ENCODE measurements around the gene GPR108. TPM values are rescaled to one million over a fixed set of nuclear protein-coding genes. Genes with fewer than 3 reads are reported as not detected.
A peak's percentile ranks its signal among the peaks of the same experiment; 100 is the strongest.
"Not testable (repeated sequence)": the region's sequence is repeated elsewhere in the genome, so short reads cannot be mapped to it uniquely, and the experiment has no call there.

Gene GPR108
- total RNA-seq, 2 donors from 2014 or later: 67.4 to 70.4 TPM

- ATAC-seq: no peak
Measured at GRCh38 chr19:6768236-6768785, 30.9 kb upstream of the GPR108 start.

GRCh38 chr19:6767357-6768235 is 30.2 kb upstream of the GPR108 start, which contains the start of gene SH2D3A:
Gene SH2D3A, minus strand, starts transcription at chr19:6767435. Its CDS starts 3,687 bp downstream, at chr19:6763748.
- peak within 1 kb of the TSS; percentile 66 to 97 for H3K27ac Mint-ChIP-seq
- H3K4me3 Mint-ChIP-seq: peak within 1 kb of the TSS; percentile 88
- no peaks in the 10 kb centered on the region for H3K9me3 Mint-ChIP-seq
- no peaks in the 10 kb centered on the region for H3K36me3 Mint-ChIP-seq
- H3K27me3 Mint-ChIP-seq: no peaks in the 10 kb centered on the region
- DNase-seq (ENCODE audit: low spot score): peak; percentile 96
- H3K4me1 Mint-ChIP-seq (ENCODE audit: low read depth in 2 of 2): peaks cover 43 to 45% of the 10 kb centered on the region in 2 donors
- ATAC-seq: peak; percentile 83 to 88

More at GRCh38 chr19:6768236-6768785, 30.9 kb upstream of the GPR108 start:
- Mint-ChIP-seq H3K27me3 (no peaks in the 10 kb centered on the region), H3K27ac (peak overlapping the region; percentile 66 to 97), H3K4me3 (peak overlapping the region; percentile 88), H3K36me3 (no peaks in the 10 kb centered on the region), H3K4me1 (ENCODE audit: low read depth in 2 of 2) (peaks cover 43 to 46% of the 10 kb centered on the region in 2 donors), H3K9me3 (no peaks in the 10 kb centered on the region)
- no peak for DNase-seq (ENCODE audit: low spot score)

GRCh38 chr19:6767081-6767356 is 29.6 kb upstream of the GPR108 start:
- peak overlapping the region; percentile 88 for H3K4me3 Mint-ChIP-seq
- H3K9me3 Mint-ChIP-seq: no peaks in the 10 kb centered on the region
- H3K27ac Mint-ChIP-seq: peak overlapping the region; percentile 66 to 97
- peaks cover 38 to 41% of the 10 kb centered on the region in 2 donors for H3K4me1 Mint-ChIP-seq (ENCODE audit: low read depth in 2 of 2)
- peak; percentile 0 for ATAC-seq
- H3K27me3 Mint-ChIP-seq: no peaks in the 10 kb centered on the region
- no peak for DNase-seq (ENCODE audit: low spot score)
- H3K36me3 Mint-ChIP-seq: no peaks in the 10 kb centered on the region

- peaks cover 33 to 36% of the 10 kb centered on the region in 2 donors for H3K4me1 Mint-ChIP-seq (ENCODE audit: low read depth in 2 of 2)
- H3K27ac Mint-ChIP-seq: peak overlapping the region; percentile 66 to 97
- H3K27me3 Mint-ChIP-seq: no peaks in the 10 kb centered on the region
- no peaks in the 10 kb centered on the region for H3K36me3 Mint-ChIP-seq
- H3K9me3 Mint-ChIP-seq: no peaks in the 10 kb centered on the region
- peak overlapping the region; percentile 88 for H3K4me3 Mint-ChIP-seq
- DNase-seq (ENCODE audit: low spot score): no peak
- no peak for ATAC-seq
Measured at GRCh38 chr19:6766357-6767080, 29.1 kb upstream of the GPR108 start.

GRCh38 chr19:6765738-6766356 is 28.5 kb upstream of the GPR108 start:
- DNase-seq (ENCODE audit: low spot score) (no peak), ATAC-seq (no peak)
- Mint-ChIP-seq H3K36me3 (no peaks in the 10 kb centered on the region), H3K4me3 (peak overlapping the region; percentile 88), H3K27me3 (no peaks in the 10 kb centered on the region), H3K9me3 (no peaks in the 10 kb centered on the region), H3K27ac (peak overlapping the region; percentile 66 to 97), H3K4me1 (ENCODE audit: low read depth in 2 of 2) (peaks cover 31 to 34% of the 10 kb centered on the region in 2 donors)

- H3K27ac Mint-ChIP-seq; H3K27me3 Mint-ChIP-seq; H3K4me3 Mint-ChIP-seq; DNase-seq (ENCODE audit: low spot score); H3K36me3 Mint-ChIP-seq; H3K9me3 Mint-ChIP-seq; ATAC-seq: not testable (repeated sequence)
- H3K4me1 Mint-ChIP-seq (ENCODE audit: low read depth in 2 of 2): peaks cover 12 to 16% of the 10 kb centered on the region in 2 donors
Measured at GRCh38 chr19:6762253-6762797, 24.9 kb upstream of the GPR108 start.

GRCh38 chr19:6761053-6761676 is 23.8 kb upstream of the GPR108 start:
- Mint-ChIP-seq H3K9me3 (no peaks in the 10 kb centered on the region), H3K27ac (no peak overlapping the region), H3K4me3 (no peak overlapping the region), H3K36me3 (peaks cover 5% of the 10 kb centered on the region), H3K27me3 (no peaks in the 10 kb centered on the region), H3K4me1 (ENCODE audit: low read depth in 2 of 2) (peaks cover 3 to 7% of the 10 kb centered on the region in 2 donors)
- peak in 1 of 2 donors; percentile 27 for ATAC-seq
- no peak for DNase-seq (ENCODE audit: low spot score)

GRCh38 chr19:6760606-6761005 is 23.2 kb upstream of the GPR108 start:
- ATAC-seq (no peak), DNase-seq (ENCODE audit: low spot score) (no peak)
- Mint-ChIP-seq H3K36me3 (peaks cover 5% of the 10 kb centered on the region), H3K27me3 (no peaks in the 10 kb centered on the region), H3K9me3 (no peaks in the 10 kb centered on the region), H3K4me3 (no peak overlapping the region), H3K4me1 (ENCODE audit: low read depth in 2 of 2) (peaks cover 0 to 5% of the 10 kb centered on the region in 2 donors), H3K27ac (no peak overlapping the region)

GRCh38 chr19:6754653-6755463 is 17.5 kb upstream of the GPR108 start:
- H3K36me3 Mint-ChIP-seq: peaks cover 7% of the 10 kb centered on the region
- no peak for ATAC-seq
- H3K4me1 Mint-ChIP-seq (ENCODE audit: low read depth in 2 of 2): peaks cover 6 to 18% of the 10 kb centered on the region in 2 donors
- peak overlapping the region; percentile 12 for H3K4me3 Mint-ChIP-seq
- no peaks in the 10 kb centered on the region for H3K9me3 Mint-ChIP-seq
- no peak for DNase-seq (ENCODE audit: low spot score)
- H3K27ac Mint-ChIP-seq: peak overlapping the region in 1 of 2 donors; percentile 48
- H3K27me3 Mint-ChIP-seq: no peaks in the 10 kb centered on the region

GRCh38 chr19:6754136-6754535 is 16.8 kb upstream of the GPR108 start:
- ATAC-seq (no peak), DNase-seq (ENCODE audit: low spot score) (no peak)
- Mint-ChIP-seq H3K36me3 (peaks cover 12% of the 10 kb centered on the region), H3K4me1 (ENCODE audit: low read depth in 2 of 2) (peaks cover 6 to 18% of the 10 kb centered on the region in 2 donors), H3K27me3 (no peaks in the 10 kb centered on the region), H3K27ac (peak overlapping the region in 1 of 2 donors; percentile 48), H3K4me3 (no peak overlapping the region), H3K9me3 (no peaks in the 10 kb centered on the region)

- Mint-ChIP-seq H3K9me3 (no peaks in the 10 kb centered on the region), H3K27ac (peak overlapping the region; percentile 31 to 43), H3K4me1 (ENCODE audit: low read depth in 2 of 2) (peaks cover 6 to 14% of the 10 kb centered on the region in 2 donors), H3K36me3 (peaks cover 8% of the 10 kb centered on the region), H3K27me3 (no peaks in the 10 kb centered on the region), H3K4me3 (peak overlapping the region; percentile 81)
- DNase-seq (ENCODE audit: low spot score): peak; percentile 78
- peak; percentile 93 to 94 for ATAC-seq
Measured at GRCh38 chr19:6753178-6754031, 16.0 kb upstream of the GPR108 start.
